GM21825 (cell line): Measurements from ENCODE around the gene CCR9.
A peak's percentile ranks its signal among the peaks of the same experiment; 100 is the strongest.
"Not testable (repeated sequence)": the region's sequence is repeated elsewhere in the genome, so short reads cannot be mapped to it uniquely, and the experiment has no call there.

Source experiments
- ATAC-seq: cut with Tn5 transposase; IDR thresholded peaks from one replicate; pipeline ENCODE4 v1.9.1; 2021; ENCODE audit warnings: mild to moderate bottlenecking, moderate library complexity; ENCODE audit not compliant: unreplicated experiment

The CCR9 gene, protein sequence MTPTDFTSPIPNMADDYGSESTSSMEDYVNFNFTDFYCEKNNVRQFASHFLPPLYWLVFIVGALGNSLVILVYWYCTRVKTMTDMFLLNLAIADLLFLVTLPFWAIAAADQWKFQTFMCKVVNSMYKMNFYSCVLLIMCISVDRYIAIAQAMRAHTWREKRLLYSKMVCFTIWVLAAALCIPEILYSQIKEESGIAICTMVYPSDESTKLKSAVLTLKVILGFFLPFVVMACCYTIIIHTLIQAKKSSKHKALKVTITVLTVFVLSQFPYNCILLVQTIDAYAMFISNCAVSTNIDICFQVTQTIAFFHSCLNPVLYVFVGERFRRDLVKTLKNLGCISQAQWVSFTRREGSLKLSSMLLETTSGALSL

DNA sequence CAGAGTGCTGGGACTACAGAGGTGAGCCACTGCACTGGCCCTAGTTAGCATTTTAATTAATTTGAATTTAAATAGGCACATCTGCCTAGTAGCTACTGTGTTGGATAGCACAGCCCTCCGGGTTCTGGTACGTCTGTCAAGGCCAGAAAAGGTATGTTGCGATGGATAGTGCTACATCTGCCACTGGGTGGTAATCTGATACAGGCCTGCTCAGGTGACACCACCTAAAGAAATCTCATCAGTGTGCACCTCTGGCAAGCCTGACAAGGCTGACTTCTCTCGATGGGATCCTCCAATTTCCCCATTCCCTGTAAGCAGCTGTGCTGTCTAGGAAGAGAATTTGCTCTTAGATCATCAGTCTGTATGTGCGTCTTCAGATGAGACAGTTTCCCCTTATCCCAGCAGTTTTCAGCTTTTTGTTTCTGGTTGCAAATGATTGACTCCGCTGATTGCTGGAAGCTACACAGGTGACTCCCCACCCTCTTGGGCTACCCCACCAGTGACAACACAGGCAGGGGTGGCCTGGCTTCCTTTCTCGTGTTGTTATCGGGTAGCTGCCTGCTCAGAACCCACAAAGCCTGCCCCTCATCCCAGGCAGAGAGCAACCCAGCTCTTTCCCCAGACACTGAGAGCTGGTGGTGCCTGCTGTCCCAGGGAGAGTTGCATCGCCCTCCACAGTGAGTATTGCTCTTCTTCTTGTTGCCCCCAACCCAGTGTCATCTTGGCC lies at the start of gene CCR9:
CCR9 (plus strand) TSS at position 565 of the 727 bp plus-strand sequence. CDS start 8,391 bp downstream, outside the sequence.
- no peak for ATAC-seq

DNA sequence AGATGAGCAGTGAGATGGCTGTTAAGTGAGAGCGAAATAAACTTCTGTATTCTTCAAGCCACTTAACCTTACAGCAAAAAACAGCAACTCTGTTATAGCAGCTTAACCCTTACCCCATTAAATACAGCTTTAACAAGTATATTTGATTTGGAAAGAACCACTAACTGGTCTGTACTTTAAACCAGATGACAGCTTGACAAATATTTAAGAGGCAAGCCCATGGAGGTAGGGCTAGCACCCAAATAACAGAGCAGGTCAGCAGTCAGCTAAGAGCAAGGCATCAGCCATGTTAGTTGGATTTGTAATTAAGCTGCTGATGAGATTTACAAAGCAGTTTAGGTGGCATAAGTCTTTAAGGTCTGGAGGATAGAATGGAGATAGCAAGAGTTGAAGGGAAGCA lies 47.9 kb upstream of the CCR9 start:
- no peak for ATAC-seq

DNA sequence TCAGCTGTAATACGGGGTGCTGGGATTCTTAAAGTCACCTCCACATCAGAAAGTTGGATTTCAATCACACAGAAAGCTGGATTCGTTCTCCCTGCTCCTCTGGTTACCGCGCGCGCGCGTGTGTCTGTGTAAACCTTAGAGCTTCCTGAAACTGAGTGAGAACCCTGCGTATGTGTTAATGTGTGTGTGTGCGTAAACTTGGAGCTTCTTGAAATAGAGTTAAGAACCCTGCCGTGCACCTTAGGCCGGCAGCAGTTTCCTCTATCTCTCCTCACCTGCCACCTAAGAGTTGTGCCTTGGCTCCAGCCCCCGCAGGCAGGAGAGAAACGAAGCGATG lies 45.0 kb upstream of the CCR9 start:
- ATAC-seq = no peak

DNA sequence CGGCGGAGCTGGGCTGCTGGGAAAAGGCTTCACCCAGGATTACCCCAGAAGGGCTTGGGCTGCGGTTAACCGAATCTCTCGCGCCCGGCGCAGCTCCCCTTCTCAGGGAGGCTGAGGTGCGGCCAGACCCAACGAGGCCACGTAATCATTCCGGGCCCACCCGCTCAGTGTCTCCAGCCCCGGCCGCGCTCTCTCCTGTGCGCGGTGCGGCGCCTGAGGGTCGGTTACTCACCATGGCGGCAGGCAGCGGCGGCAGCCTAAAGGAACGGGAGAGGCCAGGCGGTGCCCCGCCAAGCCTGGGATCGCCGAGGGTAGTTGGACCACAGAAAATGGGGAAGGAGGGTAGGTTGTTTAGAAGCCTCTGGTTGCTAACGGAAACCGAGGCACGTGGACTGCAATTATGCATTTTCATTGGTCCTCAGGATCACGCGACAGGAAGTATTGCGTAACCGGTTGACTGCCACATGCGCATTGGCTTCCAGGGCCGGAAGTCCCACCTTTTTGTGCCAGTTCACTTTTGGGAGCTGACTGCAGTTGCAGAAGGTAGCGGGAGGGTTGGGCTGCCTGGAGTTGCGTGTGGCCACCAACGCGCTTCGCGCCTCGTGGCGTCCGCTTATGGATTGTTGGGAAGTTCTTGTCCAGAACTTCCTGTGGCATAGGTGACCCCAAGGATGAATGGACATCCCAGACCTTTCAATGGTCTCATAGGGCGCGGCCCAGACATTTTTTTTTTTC lies 44.4 kb upstream of the CCR9 start, which contains the start of gene LZTFL1:
LZTFL1 (minus strand) TSS at position 363 of the 735 bp plus-strand sequence; CDS start at position 235, 128 bp downstream.
- ATAC-seq = peak; percentile 81

DNA sequence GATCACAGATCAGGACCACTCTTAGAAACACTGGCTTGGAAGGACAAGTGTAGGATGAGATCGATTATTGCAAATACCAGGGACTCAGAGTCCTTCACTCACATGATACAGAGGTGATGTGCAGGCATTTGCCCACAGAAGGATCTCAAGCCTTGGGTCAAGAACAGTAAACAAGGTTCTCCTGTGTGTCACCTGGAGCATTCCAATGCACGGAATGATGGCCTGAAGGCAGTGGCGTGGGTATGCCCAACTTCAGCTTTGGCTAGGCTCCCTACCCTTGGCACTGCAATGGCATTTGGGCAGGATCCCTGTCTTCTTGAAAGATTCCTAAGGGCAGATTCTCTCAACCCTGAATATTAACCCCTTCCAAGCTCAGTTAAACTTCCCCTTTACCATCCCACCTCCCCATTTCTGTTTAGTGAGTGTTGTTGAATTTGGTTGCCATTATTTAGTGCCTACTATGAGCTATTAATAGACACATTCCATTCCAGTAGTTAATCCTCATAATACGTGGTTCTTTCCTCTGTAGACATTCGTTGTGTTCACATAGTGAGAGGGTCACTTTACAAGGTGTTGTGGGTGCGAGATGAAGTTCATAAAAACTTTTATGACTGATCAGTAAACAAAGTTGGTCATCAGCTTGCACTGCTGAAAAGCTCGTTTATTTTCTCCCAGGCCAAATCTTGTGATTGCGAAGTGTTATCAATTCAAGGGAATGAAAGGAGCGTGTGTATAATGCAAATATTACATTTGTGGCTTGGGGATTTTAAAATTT lies 43.3 kb upstream of the CCR9 start:
- ATAC-seq = no peak

DNA sequence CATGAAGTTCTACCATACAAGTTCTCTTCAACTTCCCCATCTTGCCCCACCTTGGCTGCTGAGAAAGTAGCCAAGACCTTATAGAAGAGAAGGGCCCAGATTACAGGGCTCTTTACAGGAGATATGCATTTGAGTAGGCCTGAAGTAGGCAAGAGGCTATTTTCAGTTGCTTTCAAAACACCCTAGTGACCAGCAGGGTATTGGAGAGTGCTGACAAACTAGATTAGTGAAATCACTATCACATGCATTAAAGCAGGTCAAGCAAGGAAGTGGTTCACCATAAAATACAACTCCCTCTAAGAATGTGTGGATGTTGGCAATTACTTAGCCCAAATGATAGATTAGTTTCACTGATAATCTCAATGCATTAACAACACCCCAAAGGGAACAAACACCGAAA lies 41.7 kb upstream of the CCR9 start:
- ATAC-seq = no peak

DNA sequence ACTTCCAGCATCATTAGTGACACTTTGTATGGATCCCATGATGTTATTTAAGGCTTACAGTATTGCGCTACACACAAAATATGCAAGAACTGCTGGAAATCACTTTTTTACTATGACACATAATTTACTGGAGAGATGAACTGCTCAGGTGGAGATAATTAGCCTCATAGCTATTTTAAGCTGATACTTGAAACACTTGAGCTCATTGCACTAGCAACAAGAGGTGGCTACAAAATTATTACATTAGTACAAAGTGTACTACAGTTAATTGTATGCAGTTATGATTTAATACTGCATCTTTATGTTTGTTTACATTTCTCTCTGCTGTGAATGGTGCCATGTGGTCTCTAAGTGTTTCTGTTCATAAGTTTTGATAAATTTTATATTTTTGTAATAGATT lies 38.0 kb upstream of the CCR9 start:
- ATAC-seq = no peak

DNA sequence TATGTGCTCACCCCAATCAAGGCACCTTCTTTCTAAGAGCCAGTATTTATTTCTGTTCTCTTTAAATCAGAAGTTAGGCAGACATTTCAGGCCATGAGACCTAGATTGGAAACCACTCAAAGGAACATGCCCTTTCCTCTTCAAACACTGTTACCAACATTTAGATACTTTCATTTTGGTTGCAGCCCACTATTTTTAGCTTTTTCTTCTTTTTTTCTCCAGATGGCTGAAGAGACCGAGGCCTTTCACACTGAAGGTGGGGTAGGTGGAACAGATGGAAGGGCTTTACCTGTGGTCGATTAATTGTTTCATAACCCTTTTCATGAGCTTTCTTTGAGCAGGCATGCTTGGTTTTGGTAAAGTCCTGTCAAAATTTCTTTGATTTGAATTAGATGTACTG lies 33.5 kb upstream of the CCR9 start:
- ATAC-seq = no peak

DNA sequence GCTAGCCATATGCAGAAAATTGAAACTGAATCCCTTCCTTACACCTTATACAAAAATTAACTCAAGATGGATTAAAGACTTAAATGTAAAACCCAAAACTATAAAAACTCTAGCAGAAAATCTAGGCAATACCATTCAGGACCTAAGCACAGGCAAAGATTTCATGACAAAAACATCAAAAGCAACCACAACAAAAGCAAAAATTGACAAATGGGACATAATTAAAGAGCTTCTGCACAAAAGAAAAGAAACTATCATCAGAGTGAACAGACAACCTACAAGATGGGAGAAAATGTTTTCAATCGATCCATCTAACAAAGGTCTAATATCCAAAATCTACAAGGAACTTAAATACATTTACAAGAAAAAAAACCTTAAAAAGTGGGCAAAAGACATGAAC lies 30.0 kb upstream of the CCR9 start:
- ATAC-seq = not testable (repeated sequence)

DNA sequence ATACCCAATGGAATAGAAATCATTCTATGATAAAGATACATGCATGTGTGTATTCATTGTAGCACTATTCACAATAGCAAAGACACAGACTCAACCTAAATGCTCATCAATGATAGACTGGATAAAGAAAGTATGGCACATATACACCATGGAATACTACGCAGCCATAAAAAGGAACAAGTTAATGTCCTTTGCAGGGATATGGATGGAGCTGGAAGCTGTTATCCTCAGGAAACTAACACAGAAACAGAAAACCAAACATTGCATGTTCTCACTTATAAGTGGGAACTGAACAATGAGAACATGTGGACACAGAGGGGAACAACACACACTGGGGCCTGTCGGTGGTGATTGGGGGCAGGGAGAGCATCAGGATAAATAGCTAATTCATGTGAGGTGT lies 29.3 kb upstream of the CCR9 start:
- not testable (repeated sequence) for ATAC-seq

DNA sequence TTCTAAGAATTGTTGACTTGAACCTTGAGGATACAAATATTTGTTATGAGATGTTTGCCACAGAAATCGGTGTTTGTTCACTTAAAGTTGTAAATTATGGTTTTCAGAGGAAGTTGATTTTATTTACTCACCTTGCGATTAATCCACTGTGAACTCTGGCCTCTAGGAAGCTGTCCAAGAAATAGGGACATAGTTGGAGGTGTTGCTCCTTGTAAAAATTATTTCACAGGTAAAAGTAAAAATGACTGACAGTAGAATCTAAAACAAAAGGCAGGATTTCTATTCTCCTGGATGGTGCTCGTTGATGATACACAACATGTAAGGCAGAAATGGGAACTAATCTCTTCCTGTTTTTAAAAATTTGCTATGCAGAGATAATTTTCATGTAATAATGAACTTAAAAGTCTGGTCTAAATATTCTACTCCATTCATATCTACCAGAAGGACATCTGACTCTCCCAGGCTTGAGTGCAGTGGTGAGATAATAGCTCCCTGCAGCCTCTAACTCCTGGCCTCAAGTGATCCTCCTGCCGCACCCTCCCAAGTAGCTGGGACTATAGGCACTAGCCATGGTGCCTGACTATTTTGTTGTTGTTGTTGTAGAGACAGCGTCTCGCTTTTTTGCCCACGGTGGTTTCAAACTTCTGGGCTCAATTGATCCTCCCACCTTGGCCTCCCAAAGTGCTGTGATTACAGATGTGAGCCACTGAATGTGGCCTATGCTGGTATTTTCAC lies 27.4 kb upstream of the CCR9 start:
- no peak for ATAC-seq

DNA sequence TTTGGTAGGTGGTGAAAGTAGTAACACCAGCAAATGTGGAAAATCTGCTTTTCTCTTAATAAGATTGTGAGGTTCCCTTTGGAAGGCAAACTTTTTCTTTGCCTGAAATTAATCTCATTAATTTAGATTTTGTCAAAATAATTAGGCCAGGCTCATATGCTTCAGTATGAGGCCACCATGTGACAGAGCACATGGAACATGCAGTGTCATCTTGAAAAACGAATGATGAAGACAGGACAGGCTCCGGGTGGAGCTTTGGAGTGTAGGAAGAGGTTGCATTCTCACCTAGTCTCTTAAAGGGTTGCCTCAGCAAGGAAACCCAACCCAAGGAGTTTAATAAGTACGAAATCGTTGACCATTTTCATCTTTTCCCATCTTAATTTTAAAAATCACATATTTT lies 25.9 kb upstream of the CCR9 start:
- ATAC-seq = no peak

DNA sequence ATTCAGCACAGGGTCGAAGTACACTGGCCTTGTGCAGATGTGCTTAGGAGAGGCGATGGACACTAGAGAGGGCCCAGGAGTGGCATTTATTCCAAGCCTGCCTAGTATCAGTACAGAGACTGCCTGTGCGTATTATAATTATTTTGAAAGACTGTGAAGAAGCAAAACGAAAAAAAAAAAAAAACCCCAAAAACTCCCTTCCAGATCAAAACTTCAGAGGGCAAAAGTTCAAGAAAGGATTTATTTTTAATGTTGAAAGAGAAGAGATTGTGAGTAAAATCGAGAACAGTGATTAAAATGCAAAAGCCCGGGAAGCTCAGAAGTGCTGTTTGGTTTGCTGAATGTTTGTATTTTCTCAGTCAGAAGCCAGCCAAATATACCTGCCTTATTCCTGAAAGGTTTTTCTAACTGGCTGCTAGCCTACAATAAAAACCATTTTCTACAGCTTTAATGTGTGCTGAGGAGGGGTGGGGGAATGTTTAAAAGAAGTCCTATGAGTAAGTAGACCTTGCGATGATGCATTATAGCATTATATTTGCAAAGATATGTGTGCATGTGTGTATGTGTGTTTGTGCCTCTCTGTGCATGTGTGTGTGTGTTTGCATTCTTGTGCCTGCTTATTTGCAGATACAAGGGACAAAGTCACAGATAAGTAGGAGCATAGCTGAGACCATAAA lies 25.2 kb upstream of the CCR9 start:
- ATAC-seq = no peak

DNA sequence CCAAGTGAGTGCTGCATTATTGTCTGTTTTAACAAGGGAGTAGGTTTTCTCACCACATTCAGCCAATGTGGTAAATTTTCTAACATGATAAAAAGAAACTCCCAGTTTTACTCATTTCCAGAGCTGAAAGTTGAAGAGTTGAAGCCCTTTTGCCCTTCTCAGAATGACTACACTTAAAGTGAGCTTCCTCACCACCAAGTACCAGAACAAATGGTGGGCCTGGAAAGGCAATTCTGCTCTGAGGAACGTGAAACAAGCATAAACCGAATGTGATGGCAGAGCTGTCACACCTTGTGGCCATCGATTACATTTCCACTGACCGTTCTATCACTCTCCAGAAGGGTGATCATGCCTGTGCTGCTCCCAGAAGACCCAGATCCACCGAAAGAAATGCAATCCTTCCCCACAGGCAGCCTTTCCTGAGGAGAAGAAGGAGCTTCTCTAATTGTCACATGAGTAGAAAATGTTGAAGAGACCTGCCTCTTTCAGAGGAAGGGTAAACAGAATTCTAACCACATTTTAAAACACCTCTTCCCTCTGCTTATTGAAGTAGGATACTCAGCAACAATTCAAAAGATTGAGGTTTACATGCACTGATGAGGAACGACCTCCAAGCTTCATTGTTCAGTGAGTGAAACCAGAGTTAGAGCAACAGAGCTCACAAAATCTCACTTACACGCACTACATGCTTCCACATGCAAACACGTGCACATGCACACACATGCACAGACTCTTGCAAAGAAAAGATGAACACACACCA lies 21.4 kb upstream of the CCR9 start:
- ATAC-seq = peak; percentile 77

DNA sequence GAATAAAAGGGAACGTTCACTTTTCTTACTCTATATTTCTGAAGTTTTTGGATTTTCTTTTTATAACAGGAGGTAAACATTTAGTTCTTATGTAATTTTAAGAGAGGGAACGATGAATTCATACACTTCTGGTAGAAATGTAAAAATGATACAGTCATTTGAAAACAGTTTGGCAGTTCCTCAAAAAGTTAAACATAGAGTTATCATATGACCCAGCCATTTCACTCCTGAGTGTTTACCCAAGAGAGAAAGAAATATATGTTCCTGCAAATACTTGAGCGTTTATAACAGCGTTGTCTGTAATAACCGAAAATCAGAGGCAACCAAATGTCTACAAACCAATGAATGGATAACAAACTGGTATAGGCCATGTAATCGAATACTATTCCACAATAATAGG lies 20.8 kb upstream of the CCR9 start:
- ATAC-seq = no peak

DNA sequence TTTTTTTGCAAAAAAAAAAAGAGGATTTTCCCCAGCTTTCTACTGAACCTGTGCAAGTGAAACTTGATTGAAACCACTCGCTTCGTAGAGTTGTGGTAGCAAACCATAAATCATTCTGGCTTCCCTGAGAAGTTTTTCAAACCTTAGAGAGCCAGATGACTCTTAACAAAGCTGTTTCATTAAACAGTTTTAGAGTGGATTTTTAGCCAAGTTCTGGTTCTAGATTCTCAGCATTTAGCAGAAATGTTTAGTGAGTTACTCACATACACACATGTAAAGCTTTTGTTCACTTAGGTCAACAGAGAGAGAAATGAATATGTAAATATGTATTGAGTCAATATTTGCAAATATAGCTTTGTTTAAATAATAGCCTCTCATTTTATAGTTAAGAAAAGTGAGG lies 18.1 kb upstream of the CCR9 start:
- ATAC-seq = no peak

DNA sequence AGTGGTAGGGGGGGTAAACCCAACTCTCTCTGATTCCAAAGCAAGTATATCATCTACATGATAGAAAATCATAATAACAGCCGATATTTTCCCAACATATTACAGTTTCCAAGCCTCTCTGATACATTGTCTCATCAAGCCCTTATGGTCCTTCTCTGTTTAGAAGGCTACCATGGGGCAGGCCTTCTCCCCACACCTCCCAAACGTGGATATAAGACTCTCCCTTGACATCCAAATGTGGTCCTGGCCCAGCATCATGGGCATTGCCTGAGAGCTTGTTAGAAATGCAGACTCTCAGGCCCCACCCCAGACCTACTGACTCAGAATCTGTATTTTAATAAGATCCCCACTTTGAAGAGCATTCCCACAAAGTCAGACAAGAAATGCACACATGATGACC lies 17.7 kb upstream of the CCR9 start:
- no peak for ATAC-seq

DNA sequence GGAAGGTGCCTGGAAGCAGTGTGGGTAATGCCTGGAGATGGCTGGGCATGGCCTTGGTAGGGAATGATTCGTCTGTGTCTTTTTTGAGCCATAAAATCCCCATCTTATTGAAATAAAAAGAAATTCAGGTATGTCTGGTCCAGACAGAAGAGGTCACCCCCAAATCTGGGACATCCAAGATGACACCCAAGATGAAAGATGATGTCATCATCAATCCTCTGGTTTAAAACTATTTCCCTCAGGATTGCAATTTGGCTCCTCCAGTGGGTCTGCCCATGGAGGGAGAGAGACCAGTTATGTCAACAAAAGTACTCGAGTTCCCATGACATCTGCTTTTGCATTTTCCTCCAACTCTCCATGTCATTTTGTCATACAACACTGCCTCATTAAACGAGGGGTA lies 16.7 kb upstream of the CCR9 start:
- ATAC-seq = no peak

DNA sequence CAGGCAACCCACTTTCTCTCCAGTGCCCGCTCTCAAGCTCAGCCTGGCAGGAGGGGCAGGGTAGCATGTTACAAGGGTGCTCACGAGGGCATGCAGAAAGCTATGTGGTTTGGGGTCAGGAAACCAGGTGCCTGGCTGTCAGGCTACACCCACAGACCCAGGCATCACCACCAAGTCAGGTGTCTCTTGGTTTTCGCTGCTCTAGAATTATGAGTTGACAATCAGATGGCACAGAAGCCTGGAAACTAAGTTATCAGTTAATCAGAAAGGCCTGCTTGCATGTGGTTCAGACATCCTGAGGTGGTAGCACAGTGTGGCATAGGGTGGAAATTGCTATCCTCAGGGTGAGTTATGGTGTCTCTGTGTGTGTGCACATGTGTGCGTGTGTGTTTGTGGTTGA lies 16.2 kb upstream of the CCR9 start:
- ATAC-seq = no peak
